BJ (cell line): ENCODE measurements around the gene LCE7A. TPM values are rescaled to one million over a fixed set of nuclear protein-coding genes. Genes with fewer than 3 reads are reported as not detected.
A peak's percentile ranks its signal among the peaks of the same experiment; 100 is the strongest.

Experiments
- CTCF ChIA-PET: fragments of 350-600 bp; formaldehyde crosslinking; extraction: SDS; loops from one replicate; lab custom pipeline; 2021; ENCODE audit warnings: antibody characterized with exemption, inconsistent platforms; lab: Yijun Ruan, JAX
- POLR2A ChIA-PET: fragments of 300-600 bp; sonication (Branson Sonifier 250); formaldehyde crosslinking; extraction: SDS; loops from one replicate; lab custom pipeline; 2021; ENCODE audit warnings: antibody characterized with exemption; lab: Charles Lee
- DNase-seq: peaks from one replicate; pipeline ENCODE4 v3.0.0-alpha.2; 2011; ENCODE audit warnings: low read depth
- H3K27me3 ChIP-seq: 2 replicates; pipeline ENCODE4 v1.6.0; 2011; ENCODE audit warnings: low read length; ENCODE audit not compliant: control insufficient read depth, insufficient read depth
- H3K36me3 ChIP-seq: 2 replicates; pipeline ENCODE4 v1.5.1; 2011; ENCODE audit warnings: low read length; ENCODE audit not compliant: control insufficient read depth, insufficient read depth
- H3K4me3 ChIP-seq: 2 replicates; pipeline ENCODE4 v1.5.1; 2011; ENCODE audit warnings: low read depth, mild to moderate bottlenecking, control low read depth, low read length
- polyA plus RNA-seq: library from polyadenylated mRNA; depleted of rRNA; stranded (reverse); fragments of >200 nt; gene quantifications from 2 replicates; pipeline ENCODE4 v1.2.3, GENCODE V29; 2011
- TF ChIP-seq, protein P1 (sequence below): IDR thresholded peaks from 2 replicates; pipeline ENCODE4 v1.5.1; 2011; ENCODE audit warnings: low read depth, mild to moderate bottlenecking, control low read depth, inconsistent platforms, low read length, moderate library complexity; ENCODE audit not compliant: insufficient read depth

Gene LCE7A
- polyA plus RNA-seq, 1 experiment: not detected

DNA sequence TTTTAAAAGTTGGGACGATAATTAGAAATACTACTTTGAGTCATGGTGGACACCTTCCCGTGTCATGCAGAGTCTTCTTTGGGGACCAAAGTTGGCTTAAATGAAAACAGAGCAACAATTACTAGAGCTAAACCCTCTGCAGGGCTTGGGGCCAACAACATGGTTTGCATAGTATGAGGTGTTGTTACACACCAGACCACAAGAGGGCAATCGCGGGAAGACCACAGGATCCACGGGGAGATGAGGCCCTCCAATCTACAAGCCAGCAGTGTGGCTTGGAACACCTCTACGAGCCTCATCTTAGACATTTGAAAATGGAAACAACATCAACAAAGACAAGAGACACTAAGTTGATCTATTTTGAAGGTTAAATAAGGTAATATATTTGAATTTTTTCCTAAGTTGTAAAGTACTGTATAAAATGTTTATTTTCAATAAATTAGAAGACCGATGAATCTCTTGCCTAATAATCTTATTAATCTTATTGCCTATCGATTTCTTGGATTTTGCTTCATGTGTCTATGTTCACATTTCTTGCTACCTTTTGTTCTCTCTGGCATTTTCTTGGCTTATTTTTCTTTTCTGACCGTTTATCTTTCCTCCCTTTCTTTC is 10.1 kb downstream of the LCE7A start:
- Histone ChIP-seq H3K36me3 (no peaks in the 10 kb centered on the region), H3K27me3 (peaks cover 2% of the 10 kb centered on the region; the same call in 1 of the 2 replicates), H3K4me3 (no peak overlapping the region)
- DNase-seq: no peak
- ChIA-PET CTCF (interaction anchor here (0.5 to 6.7 kb wide), 26 partner anchors 8 to 352 kb away, joined by 3 to 147 read pairs (median 4); partner anchors contain the start of gene IVL), POLR2A (no interaction called here)
- TF ChIP-seq, protein P1, sequence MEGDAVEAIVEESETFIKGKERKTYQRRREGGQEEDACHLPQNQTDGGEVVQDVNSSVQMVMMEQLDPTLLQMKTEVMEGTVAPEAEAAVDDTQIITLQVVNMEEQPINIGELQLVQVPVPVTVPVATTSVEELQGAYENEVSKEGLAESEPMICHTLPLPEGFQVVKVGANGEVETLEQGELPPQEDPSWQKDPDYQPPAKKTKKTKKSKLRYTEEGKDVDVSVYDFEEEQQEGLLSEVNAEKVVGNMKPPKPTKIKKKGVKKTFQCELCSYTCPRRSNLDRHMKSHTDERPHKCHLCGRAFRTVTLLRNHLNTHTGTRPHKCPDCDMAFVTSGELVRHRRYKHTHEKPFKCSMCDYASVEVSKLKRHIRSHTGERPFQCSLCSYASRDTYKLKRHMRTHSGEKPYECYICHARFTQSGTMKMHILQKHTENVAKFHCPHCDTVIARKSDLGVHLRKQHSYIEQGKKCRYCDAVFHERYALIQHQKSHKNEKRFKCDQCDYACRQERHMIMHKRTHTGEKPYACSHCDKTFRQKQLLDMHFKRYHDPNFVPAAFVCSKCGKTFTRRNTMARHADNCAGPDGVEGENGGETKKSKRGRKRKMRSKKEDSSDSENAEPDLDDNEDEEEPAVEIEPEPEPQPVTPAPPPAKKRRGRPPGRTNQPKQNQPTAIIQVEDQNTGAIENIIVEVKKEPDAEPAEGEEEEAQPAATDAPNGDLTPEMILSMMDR: peak; percentile 87

GRCh38 chr1:152870831-152871730 is 11.3 kb downstream of the LCE7A start:
- TF ChIP-seq, protein P1: peak; percentile 62
- H3K4me3 ChIP-seq: no peak overlapping the region
- ChIA-PET POLR2A (interaction anchor here (0.6 kb wide), 1 partner anchor 49 kb away, joined by 8 read pairs; no protein-coding TSS in a partner anchor), CTCF (interaction anchor here (0.7 to 6.7 kb wide), 25 partner anchors 9 to 351 kb away, joined by 3 to 147 read pairs (median 5); partner anchors contain the start of gene IVL)
- DNase-seq: no peak
- H3K36me3 ChIP-seq: no peaks in the 10 kb centered on the region
- H3K27me3 ChIP-seq: peaks cover 2% of the 10 kb centered on the region; the same call in 1 of the 2 replicates

GRCh38 chr1:152871731-152872126 is 11.9 kb downstream of the LCE7A start:
- H3K36me3 ChIP-seq: no peaks in the 10 kb centered on the region
- ChIA-PET CTCF (interaction anchor here (0.7 to 6.7 kb wide), 13 partner anchors 9 to 218 kb away, joined by 3 to 147 read pairs (median 6); partner anchors contain the start of gene IVL), POLR2A (no interaction called here)
- TF ChIP-seq, protein P1: no peak
- peaks cover 2% of the 10 kb centered on the region; the same call in 1 of the 2 replicates for H3K27me3 ChIP-seq
- no peak overlapping the region for H3K4me3 ChIP-seq
- no peak for DNase-seq

DNA sequence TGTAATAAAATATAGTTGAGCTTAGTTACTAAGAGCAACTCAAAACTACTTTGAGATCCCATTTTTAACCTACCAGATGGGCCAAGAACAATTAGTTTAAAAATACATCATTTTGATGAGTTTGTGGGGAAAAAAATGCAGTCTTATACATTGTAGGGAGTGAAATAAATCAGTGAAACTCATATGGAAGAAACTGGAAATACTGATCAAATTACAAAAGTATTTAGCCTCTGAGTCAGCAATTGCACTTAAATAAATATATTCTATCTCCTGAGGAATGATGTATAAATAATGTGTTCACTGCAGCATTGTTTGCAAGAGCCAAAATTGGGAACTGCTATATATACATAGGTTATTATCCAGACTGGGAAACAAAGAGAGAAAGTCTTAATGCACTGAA is 13.7 kb downstream of the LCE7A start:
- no peak for DNase-seq
- Histone ChIP-seq H3K27me3 (no peaks in the 10 kb centered on the region), H3K4me3 (no peak overlapping the region), H3K36me3 (no peaks in the 10 kb centered on the region)
- TF ChIP-seq, protein P1: no peak
- ChIA-PET CTCF (interaction anchor here (1.1 to 6.7 kb wide), 5 partner anchors 18 to 350 kb away, joined by 3 to 147 read pairs (median 6); no protein-coding TSS in a partner anchor), POLR2A (no interaction called here)

DNA sequence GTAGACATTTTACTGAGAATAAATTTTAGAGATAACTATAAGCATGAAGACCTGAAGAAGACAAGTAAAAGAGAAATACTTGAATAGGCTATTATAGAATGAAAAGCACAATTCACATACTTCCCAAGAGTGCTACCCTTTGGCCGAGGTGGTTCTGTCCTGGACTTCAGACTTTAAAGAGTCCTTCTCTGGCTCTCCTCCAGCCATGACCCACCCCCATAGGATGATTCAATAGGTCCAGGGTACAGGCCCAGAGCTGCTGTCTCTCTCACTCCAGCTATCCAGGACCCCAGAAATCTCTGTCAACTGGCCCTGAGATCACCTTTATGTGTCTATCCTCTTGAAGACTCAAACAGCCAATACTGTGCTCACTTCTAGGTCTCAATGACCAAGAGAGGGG is 17.0 kb downstream of the LCE7A start:
- POLR2A ChIA-PET: no interaction called here
- TF ChIP-seq, protein P1: no peak
- DNase-seq: no peak
- CTCF ChIA-PET: interaction anchor here (2.2 kb wide), 1 partner anchor 50 kb away, joined by 16 read pairs; no protein-coding TSS in a partner anchor
- Histone ChIP-seq H3K27me3 (no peaks in the 10 kb centered on the region), H3K4me3 (no peak overlapping the region), H3K36me3 (no peaks in the 10 kb centered on the region)
